Myocyte (in vitro differentiated cells): ENCODE results near the gene ANKRD13D. TPM values are rescaled to one million over a fixed set of nuclear protein-coding genes. Genes with fewer than 3 reads are reported as not detected.

ENCODE experiments used
- DNase-seq: peaks from one replicate; pipeline ENCODE4 v3.0.0-alpha.2; 2012; ENCODE audit warnings: low read depth
- polyA plus RNA-seq: library from polyadenylated mRNA; unstranded; fragments of >200 nt; gene quantifications from one replicate; pipeline ENCODE4 v1.2.1, GENCODE V29; 2012; ENCODE audit warnings: missing spikeins
- total RNA-seq: library from RNA; depleted of rRNA; stranded (reverse); fragments of >200 nt; gene quantifications from 2 replicates; pipeline ENCODE4 v1.2.3, GENCODE V29; 2014

The ANKRD13D gene
- 18.6 and 24.5 TPM in 2 replicates for total RNA-seq
- 34.4 TPM for polyA plus RNA-seq

GRCh38 chr11:67289226-67289650, at the start of gene ANKRD13D:
Gene ANKRD13D, plus strand, starts transcription at chr11:67289303. Its CDS starts 158 bp downstream, at chr11:67289461.
- DNase-seq, result no peak

DNA sequence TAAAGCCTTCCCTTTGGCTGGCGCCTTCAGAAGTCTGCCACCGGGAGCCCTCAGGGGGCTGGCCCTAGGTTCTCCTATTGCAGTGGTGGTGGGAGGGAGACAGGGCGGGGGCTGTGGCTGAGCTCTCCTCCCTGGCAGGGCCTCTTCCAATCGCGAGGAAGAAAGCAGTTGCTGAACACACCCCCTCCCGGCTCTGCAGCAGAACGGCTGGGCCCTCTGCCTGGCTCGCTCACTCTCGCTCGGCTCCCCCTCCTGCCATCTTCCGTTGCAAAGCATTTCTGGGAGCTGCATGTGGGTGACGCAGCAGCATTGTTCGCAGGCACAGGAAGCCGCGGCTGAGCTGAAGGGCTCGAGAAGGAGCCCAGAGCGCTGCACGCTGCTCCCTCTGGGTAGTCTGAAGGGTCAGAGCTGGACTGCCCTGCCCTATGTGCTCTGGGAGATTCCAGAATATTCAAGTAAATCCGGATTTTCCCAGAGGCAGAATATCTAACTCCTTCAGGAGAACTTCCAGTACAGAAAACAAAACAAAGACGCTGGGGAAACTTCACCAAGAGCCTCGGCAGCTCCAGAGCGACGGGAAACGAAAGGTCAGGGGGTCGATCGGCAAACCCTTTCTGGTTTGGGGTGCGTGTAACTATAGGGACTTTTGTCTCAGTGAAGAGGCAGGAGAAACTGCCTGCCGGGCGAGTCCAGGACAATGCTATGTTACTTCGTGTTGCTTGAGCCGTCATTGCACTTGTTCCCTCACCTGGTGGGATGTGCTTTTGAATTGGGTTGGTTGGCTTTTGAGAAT, 49.1 kb upstream of the ANKRD13D start:
- peak; percentile 99 for DNase-seq

GRCh38 chr11:67240576-67241389, 48.3 kb upstream of the ANKRD13D start:
- peak; percentile 61 for DNase-seq

GRCh38 chr11:67242548-67242947, 46.6 kb upstream of the ANKRD13D start:
- no peak for DNase-seq

DNA sequence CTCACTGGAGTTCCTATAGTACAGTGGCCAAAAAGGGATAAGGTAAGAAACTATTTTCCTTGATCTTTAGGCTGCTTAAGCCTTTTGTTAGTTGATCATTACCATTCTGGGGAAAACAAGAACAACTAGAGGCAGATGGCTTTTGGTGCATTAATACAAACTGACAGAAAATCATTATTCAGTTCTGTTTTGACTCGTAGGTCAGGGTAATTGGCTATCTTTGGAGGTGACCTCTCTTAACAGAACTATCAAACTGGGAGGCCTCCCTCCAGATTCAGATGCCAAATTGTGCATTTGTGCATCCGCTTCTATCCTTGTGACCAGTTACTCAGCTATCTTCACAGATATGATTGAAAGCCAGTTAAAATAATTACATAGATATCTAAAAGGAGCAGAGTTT, 46.1 kb upstream of the ANKRD13D start:
- DNase-seq, result no peak

DNA sequence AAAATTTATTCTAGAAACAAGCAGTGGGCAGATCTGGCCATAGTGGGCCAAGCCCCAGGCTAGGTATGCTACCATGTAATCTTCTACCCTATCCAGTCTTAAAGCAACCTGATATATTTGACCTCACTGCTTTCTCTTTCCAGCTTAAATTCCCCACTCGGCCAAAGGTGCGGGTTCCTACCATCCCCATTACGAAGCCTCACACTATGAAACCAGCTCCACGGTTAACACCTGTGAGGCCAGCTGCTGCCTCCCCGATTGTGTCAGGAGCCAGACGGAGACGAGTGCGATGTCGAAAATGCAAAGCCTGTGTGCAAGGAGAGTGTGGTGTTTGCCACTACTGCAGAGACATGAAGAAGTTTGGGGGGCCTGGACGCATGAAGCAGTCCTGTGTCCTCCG, 44.1 kb upstream of the ANKRD13D start:
- DNase-seq, result no peak

- no peak for DNase-seq
Observed at GRCh38 chr11:67247946-67248550, 41.1 kb upstream of the ANKRD13D start.

- peak; percentile 92 for DNase-seq
Observed at GRCh38 chr11:67248653-67249052, 40.5 kb upstream of the ANKRD13D start.

DNA sequence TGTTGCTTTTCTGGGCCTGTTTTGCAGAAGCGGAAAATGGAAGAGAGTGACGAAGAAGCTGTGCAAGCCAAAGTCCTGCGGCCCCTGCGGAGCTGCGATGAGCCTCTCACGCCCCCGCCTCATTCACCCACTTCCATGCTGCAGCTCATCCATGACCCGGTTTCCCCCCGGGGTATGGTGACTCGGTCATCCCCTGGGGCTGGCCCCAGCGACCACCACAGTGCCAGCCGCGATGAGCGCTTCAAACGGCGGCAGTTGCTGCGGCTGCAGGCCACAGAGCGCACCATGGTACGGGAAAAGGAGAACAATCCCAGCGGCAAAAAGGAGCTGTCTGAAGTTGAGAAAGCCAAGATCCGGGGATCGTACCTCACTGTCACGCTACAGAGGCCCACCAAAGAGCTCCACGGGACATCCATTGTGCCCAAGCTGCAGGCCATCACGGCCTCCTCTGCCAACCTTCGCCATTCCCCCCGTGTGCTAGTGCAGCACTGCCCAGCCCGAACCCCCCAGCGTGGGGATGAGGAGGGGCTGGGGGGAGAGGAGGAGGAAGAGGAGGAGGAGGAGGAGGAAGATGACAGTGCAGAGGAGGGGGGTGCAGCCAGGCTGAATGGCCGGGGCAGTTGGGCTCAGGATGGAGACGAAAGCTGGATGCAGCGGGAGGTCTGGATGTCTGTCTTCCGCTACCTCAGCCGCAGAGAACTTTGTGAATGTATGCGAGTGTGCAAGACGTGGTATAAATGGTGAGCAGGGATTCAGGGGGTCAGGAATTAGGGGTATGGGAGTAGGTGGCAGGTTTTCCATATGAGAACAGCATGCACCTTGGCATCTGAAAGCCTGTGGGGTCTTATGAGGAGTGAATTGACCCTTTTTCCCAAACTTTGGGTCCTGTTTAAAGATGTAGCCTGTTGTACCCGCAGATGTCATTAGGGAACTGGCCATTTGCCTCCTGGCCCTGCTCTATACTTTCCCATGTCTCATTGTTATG, 38.8 kb upstream of the ANKRD13D start:
- no peak for DNase-seq

- DNase-seq, result peak; percentile 44
Observed at GRCh38 chr11:67251841-67252240, 37.3 kb upstream of the ANKRD13D start.

- peak; percentile 38 for DNase-seq
Observed at GRCh38 chr11:67252831-67253239, 36.3 kb upstream of the ANKRD13D start.

DNA sequence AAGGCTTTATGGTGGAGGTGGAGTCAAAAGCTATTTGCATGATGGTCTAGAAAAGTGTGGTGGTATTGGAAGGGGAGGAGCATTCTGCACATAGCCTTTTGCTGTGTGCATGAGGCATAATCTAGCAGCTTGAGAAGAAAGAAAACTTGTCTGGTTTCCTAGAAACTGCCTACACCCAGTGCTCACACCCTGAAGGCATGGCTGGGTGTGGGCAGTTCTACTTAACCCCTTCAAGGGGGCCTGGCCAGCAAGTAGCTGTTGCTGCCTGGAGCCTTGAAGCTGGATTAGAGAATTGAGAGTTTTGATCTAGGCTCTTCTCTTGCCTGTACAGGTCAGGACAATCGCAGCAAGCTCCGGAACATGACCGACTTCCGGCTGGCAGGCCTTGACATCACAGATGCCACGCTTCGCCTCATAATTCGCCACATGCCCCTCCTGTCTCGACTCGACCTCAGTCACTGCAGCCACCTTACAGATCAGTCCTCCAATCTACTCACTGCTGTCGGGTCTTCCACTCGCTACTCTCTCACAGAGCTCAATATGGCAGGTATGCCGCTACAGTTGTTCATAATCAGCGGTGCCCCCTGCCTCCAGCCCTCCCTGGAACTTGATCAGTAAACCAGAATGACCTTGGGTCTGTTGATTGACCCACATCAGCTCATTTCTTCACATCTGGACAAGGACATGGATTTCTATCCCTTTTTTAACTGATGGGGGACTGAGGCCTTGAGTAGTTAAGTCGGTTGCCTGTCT, 35.1 kb upstream of the ANKRD13D start:
- no peak for DNase-seq

DNA sequence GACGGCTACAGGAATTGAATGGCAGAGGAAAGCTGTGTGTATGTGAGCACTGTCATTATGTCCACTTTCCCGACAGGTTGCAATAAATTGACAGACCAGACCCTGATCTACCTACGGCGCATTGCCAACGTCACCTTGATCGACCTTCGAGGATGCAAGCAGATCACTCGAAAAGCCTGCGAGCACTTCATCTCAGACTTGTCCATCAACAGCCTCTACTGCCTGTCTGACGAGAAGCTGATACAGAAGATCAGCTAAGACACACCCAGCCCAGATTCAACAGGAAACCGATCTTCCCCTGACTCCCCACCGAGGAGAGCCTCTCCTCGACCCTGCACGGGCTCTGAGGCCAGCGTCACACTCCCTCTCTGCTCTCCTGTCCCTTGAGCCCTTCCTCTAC, 34.3 kb upstream of the ANKRD13D start:
- no peak for DNase-seq

DNA sequence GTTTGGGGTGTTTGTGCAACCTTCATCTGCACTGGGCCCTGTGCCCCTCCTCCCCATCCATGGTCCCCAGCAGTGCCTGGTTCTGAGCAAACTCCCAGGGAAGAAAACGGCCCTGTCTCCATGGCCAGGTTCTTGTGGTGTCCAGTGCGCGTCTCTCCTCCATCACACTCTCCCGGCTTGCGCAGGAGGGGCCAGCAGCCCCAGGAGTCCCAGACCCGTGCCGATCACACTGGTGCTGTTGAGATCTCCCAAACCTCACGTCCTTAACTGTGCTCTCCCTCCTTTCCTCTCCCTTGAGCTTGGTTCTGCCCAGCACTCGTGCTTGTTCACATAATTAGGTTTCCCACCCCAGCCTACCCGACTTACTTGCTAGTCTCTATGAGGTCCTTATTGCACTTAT, 33.8 kb upstream of the ANKRD13D start:
- no peak for DNase-seq

GRCh38 chr11:67255864-67256263, 33.2 kb upstream of the ANKRD13D start:
- DNase-seq, result no peak

DNA sequence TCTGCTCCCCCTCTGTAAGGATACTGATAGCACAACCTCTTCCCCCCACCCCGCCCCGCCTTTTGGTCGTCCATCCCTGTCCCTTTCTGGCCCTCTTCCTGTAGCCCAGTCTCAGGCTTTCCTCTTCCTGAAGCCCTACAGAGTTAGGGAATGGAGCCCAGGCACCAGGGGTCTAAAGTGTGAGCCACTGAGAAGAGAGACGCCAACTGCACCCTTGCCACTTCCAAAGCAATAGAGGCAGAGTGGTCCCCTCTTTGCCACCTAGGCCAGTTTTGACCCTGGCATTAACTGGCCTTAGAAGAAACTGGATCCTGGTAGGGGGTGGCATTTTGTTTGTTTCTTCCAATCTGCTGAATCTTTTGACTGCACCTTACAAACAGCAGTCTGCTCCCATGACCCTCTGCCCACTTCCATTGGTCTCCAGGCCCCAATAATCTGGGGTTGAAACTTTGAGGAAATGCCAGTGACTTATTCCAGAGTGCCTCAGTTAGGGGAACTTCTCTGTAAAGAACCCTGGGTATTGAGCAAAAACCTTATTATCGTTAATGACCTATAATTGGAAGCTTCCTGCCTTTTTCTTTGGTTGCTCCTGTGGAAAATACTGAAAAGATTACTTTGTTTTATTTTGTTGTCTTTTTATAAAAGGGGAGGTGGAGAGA, 32.5 kb upstream of the ANKRD13D start:
- DNase-seq, result no peak

DNA sequence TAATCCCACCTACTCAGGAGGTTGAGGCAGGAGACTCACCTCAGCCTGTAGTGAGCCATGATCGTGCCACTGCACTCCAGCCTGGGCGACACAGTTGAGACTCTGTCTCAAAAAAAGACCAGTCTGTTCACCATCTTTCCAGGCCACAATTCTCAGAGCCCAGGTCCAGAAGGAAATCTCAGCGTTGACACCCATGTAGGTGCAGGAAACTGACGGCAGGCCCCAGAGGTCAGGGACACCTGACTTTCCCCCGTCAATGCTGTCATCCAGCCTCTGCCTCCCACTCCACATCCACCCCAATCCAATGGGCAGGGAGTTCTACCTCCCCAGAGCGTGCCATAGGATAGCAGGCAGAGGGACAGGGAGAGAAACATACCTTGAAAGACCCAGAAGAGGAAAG, 28.7 kb upstream of the ANKRD13D start:
- no peak for DNase-seq

GRCh38 chr11:67260885-67261639, 28.0 kb upstream of the ANKRD13D start:
- peak; percentile 50 for DNase-seq

GRCh38 chr11:67261640-67261945, 27.5 kb upstream of the ANKRD13D start:
- DNase-seq, result no peak
